ENCODE data around the gene CBY2. TPM values are rescaled to one million over a fixed set of nuclear protein-coding genes. Genes with fewer than 3 reads are reported as not detected.

CBY2 gene
- total and polyA plus RNA-seq, 4 experiments from 2014 or later: 0.61 to 0.64 (median 0.61) TPM; not detected in 1

GRCh38 chr13:45763419-45763818 lies 61.3 kb downstream of the CBY2 start:
- ChIA-PET POLR2A (ENCODE audit: partially characterized antibody) (no interaction called here), CTCF (ENCODE audit: partially characterized antibody) (interaction anchor here (0.9 kb wide), 1 partner anchor 190 kb away, joined by 3 read pairs; no protein-coding TSS in a partner anchor)
- intact Hi-C loops (cut with micrococcal nuclease): no loop called here

More at GRCh38 chr13:45763419-45763818, 61.3 kb downstream of the CBY2 start:
- Histone ChIP-seq H3K36me3 (ENCODE audit: insufficient read depth, low read length) (no peaks in the 10 kb centered on the region), H3K27me3 (ENCODE audit: insufficient read depth, low read length) (no peaks in the 10 kb centered on the region), H3K4me3 (ENCODE audit: low read length in 2 of 2) (no peak overlapping the region), H3K27ac (ENCODE audit: low read depth, low read length) (no peak overlapping the region), H3K4me1 (ENCODE audit: insufficient read depth, low read length) (no peaks in the 10 kb centered on the region), H3K9me3 (ENCODE audit: control insufficient read depth in 1 of 2, low read length in 2 of 2) (no peaks in the 10 kb centered on the region)
- no peak for DNase-seq
- H3K36me3 Mint-ChIP-seq: no peaks in the 10 kb centered on the region
- H3K27me3 Mint-ChIP-seq: peaks cover 2 to 3% of the 10 kb centered on the region in 2 donors
- peaks cover 0 to 5% (median 3%) of the 10 kb centered on the region in 8 donors for H3K9me3 Mint-ChIP-seq
- H3K4me1 Mint-ChIP-seq: no peaks in the 10 kb centered on the region
- no peak overlapping the region for H3K4me3 Mint-ChIP-seq
- H3K27ac Mint-ChIP-seq: no peak overlapping the region

Other genes with a start within 250 kb of the CBY2 start
- 10 to 100 TPM; 51.1 to 59.8 TPM for gene COG3, start 237.4 kb upstream of the CBY2 start, total RNA-seq
- 10 to 100 TPM; 28.8 to 29.5 TPM for gene COG3, start 237.4 kb upstream of the CBY2 start, polyA plus RNA-seq
- gene ERICH6B, start 86.6 kb upstream of the CBY2 start, total RNA-seq: not detected
- under 1 TPM in 1 of 2 donors, not detected in 1; 0.39 TPM for gene ERICH6B, start 86.6 kb upstream of the CBY2 start, polyA plus RNA-seq
- gene SIAH3, start 149.4 kb downstream of the CBY2 start, total RNA-seq: 1 to 10 TPM; 1.5 to 1.9 TPM
- under 1 TPM in 1 of 2 donors, not detected in 1; 0.13 TPM for gene SIAH3, start 149.4 kb downstream of the CBY2 start, polyA plus RNA-seq

All from CD4-positive, alpha-beta memory T cell (primary cell).